ENCODE data around the gene DOCK2.

DOCK2 gene

DNA sequence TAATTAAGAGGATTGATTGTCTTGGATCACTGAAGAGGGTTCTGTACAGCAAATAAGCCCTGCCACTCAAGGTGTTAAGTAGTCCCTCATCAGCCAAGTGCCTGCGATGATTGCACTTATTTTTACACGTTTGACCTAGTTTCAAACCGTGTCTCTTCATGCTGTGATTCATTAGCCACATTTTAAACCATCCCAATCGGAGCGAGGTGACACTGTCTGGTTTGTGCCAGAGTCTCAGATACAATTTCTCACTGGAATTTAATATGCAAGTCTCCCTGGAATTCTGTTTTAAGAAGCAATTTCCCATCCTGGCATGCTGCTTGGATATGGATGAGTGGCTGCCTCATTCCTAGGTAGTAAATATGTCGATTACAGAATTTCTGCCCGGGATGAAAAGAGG is 341.6 kb downstream of the DOCK2 start:
- TF ChIP-seq, protein P1, sequence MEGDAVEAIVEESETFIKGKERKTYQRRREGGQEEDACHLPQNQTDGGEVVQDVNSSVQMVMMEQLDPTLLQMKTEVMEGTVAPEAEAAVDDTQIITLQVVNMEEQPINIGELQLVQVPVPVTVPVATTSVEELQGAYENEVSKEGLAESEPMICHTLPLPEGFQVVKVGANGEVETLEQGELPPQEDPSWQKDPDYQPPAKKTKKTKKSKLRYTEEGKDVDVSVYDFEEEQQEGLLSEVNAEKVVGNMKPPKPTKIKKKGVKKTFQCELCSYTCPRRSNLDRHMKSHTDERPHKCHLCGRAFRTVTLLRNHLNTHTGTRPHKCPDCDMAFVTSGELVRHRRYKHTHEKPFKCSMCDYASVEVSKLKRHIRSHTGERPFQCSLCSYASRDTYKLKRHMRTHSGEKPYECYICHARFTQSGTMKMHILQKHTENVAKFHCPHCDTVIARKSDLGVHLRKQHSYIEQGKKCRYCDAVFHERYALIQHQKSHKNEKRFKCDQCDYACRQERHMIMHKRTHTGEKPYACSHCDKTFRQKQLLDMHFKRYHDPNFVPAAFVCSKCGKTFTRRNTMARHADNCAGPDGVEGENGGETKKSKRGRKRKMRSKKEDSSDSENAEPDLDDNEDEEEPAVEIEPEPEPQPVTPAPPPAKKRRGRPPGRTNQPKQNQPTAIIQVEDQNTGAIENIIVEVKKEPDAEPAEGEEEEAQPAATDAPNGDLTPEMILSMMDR (IDR thresholded peaks at IDR 0.05; ENCODE audit: control extremely low read depth, extremely low read depth, low read depth, missing control alignments) = no peak
- ChIA-PET CTCF (no interaction called here), POLR2A (no interaction called here)
- no peak for DNase-seq (ENCODE audit: extremely low spot score)

DNA sequence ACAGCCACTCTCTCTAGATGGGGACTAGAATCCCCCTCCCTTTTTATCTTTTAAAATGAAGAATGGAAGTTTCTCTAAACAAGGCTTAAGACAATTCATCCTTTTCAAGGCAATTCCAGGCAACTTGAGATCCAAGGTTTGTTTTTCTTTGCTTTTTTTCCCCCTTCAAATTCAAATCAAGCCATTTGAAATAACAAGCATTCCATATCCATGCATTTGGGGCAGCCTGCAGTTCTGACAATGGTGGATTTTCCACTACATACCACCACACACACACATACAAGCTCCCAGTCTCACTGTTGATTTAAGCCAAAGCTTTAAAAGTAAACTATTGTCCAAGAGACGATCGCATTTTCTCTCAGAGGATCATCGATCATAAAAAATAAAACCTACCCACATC is 342.8 kb downstream of the DOCK2 start:
- no peak for DNase-seq (ENCODE audit: extremely low spot score)
- TF ChIP-seq, protein P1 (IDR thresholded peaks at IDR 0.05; ENCODE audit: control extremely low read depth, extremely low read depth, low read depth, missing control alignments) = no peak
- ChIA-PET CTCF (interaction anchor here (0.7 to 2.4 kb wide), 26 partner anchors 9 to 413 kb away, joined by 3 to 16 read pairs (median 4); no protein-coding TSS in a partner anchor), POLR2A (no interaction called here)

DNA sequence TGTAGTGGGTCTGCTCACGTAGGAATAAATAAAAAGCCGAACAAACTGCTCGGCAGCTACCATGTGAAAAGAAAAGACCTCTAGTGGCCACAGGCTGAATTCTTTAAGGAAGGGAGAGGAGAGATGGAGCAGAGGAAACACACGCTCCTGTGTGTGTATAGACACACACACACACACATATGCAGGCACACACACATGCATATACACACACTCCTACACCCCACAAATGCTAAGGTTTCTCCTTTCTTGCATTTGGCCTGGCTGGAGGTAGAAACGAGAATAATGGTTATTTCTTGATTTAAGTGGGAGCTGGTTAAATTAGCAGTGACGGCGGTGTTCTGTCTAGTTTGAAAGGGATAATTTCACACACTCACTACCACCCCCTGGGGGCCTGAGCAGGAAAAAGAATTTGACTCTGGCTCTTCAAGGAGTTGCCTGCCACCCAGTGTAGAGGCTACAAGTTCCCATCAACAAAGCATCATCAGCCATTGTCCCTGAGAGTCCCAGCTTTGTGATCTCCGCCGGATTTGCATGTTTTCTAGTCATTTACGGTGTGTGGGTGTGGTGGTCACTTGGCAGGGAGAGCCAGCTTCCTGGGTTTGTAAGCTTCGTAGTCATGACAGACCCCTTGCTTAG is 343.5 kb downstream of the DOCK2 start, which contains the start of gene INSYN2B:
Gene INSYN2B, minus strand, starts transcription at position 78 of the 636 bp plus-strand sequence. CDS start 96,597 bp downstream, outside the sequence.
- TF ChIP-seq, protein P1 (IDR thresholded peaks at IDR 0.05; ENCODE audit: control extremely low read depth, extremely low read depth, low read depth, missing control alignments) = peak; percentile 40
- POLR2A ChIA-PET = no interaction called here

DNA sequence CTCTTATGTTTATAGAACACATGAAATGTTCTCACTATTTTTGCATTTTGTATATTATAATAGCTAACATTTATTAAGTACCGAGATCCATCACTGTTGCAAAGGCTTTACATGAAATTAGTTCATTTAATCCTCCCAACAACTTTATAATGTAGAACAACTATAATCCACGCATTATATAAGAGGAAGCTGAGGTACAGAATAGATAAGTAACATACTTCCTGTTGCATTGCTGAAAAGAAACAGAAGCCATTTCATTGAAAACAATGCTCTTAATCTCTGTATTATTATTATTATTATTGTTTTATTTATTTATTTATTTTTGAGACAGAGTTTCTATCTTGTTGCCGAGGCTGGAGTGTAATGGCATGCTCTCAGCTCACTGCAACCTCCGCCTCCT is 351.1 kb downstream of the DOCK2 start:
- CTCF ChIA-PET = interaction anchor here (1.2 kb wide), 1 partner anchor 287 kb away, joined by 3 read pairs; no protein-coding TSS in a partner anchor
- POLR2A ChIA-PET = no interaction called here

More for the DNA sequence above, 343.5 kb downstream of the DOCK2 start, which contains the start of gene INSYN2B:
- CTCF ChIA-PET = interaction anchor here (0.9 to 2.4 kb wide), 28 partner anchors 9 to 437 kb away, joined by 3 to 16 read pairs (median 4); no protein-coding TSS in a partner anchor
- peak; percentile 31 for DNase-seq (ENCODE audit: extremely low spot score)

DNA sequence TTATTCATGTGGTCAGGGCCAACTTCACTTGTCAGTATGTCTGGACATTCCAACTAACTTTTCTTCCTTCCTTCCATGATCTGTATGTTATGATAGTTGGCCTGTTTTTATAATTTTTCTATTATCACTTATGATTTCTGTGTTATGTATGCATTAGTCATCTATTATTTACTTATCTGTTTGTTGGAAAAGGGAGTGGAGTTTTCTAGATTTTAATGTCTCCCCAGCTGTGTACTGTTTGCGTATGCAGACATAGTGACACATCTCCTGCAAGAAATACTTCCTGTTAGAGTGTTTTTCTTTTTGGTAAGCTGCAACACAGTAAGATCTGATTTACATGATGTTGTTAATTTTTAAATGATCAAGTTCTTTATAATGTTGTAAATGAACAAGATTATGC is 351.9 kb downstream of the DOCK2 start:
- no peak for DNase-seq (ENCODE audit: extremely low spot score)
- TF ChIP-seq, protein P1 (IDR thresholded peaks at IDR 0.05; ENCODE audit: control extremely low read depth, extremely low read depth, low read depth, missing control alignments) = no peak
- ChIA-PET CTCF (interaction anchor here (1.2 to 1.5 kb wide), 2 partner anchors 8 to 287 kb away, joined by 3 to 7 read pairs; partner anchors contain the start of gene INSYN2B), POLR2A (no interaction called here)

More for the DNA sequence above, 351.1 kb downstream of the DOCK2 start:
- no peak for DNase-seq (ENCODE audit: extremely low spot score)
- TF ChIP-seq, protein P1 (IDR thresholded peaks at IDR 0.05; ENCODE audit: control extremely low read depth, extremely low read depth, low read depth, missing control alignments) = no peak

DNA sequence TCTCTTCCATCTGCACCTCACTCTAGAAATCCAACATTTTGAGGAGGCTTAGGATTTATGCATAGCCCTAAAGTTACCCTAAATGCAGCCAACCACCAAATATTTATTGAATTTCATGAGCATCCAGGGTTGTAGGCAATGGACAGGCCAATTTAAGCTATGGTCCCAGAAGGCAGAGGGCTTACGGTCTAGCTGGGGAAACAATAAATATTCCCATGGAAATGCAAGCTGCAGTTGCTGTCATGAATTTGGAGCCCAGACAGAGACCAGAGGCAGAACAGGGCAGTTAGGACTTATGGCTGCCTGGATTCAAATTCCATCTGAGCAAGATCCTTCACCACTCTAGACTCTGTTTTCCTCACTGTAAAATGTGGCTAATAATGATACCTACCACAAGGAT is 352.3 kb downstream of the DOCK2 start:
- ChIA-PET CTCF (interaction anchor here (1.5 kb wide), 1 partner anchor 9 kb away, joined by 7 read pairs; the partner anchor contains the start of gene INSYN2B), POLR2A (no interaction called here)

More for the DNA sequence above, 352.3 kb downstream of the DOCK2 start:
- no peak for DNase-seq (ENCODE audit: extremely low spot score)
- TF ChIP-seq, protein P1 (IDR thresholded peaks at IDR 0.05; ENCODE audit: control extremely low read depth, extremely low read depth, low read depth, missing control alignments) = no peak

Data from GM10248 (cell line).